Naive thymus-derived CD4-positive, alpha-beta T cell (primary cell): Measurements from ENCODE around the gene B3GALNT2. TPM values are rescaled to one million over a fixed set of nuclear protein-coding genes. Genes with fewer than 3 reads are reported as not detected.
A peak's percentile ranks its signal among the peaks of the same experiment; 100 is the strongest.
"Not testable (repeated sequence)": the region's sequence is repeated elsewhere in the genome, so short reads cannot be mapped to it uniquely, and the experiment has no call there.

Experiments
- ATAC-seq: fragments of 150-1000 bp; cut with Tn5 transposase; 2 replicates; pipeline ENCODE4 v1.10.0; 2021; ENCODE audit warnings: mild to moderate bottlenecking, moderate library complexity
- CTCF ChIA-PET: fragments of 350-600 bp; sonication (Branson Sonifier 250); formaldehyde crosslinking; loops from one replicate; lab custom pipeline; 2021; ENCODE audit warnings: antibody characterized with exemption; lab: Charles Lee
- POLR2A ChIA-PET: fragments of 350-600 bp; sonication (Branson Sonifier 250); formaldehyde crosslinking; loops from one replicate; lab custom pipeline; 2021; ENCODE audit warnings: antibody characterized with exemption, inconsistent platforms; lab: Charles Lee
- DNase-seq, 9 donors: peaks; one replicate each; pipeline versions ENCODE4 v3.0.0 to v3.0.0-alpha.2; 2020 to 2022; ENCODE audit warnings: mixed read lengths in 1 of 9
- H3K27ac ChIP-seq: one replicate; pipeline ENCODE4 v1.7.0; 2013; ENCODE audit warnings: mild to moderate bottlenecking, low read depth, low read length, moderate library complexity
- H3K27me3 ChIP-seq, 2 donors: one replicate each; pipeline ENCODE4 v1.7.0; 2013; ENCODE audit warnings: low read length in 2 of 2, mild to moderate bottlenecking in 2 of 2, moderate library complexity in 2 of 2; ENCODE audit not compliant: control insufficient read depth in 2 of 2, insufficient read depth in 2 of 2
- H3K36me3 ChIP-seq, 3 experiments: 1 replicate in 2 of 3; 2 replicates in 1 of 3; pipeline ENCODE4 v1.7.0; 2013; ENCODE audit warnings: low read length in 3 of 3, mild to moderate bottlenecking in 3 of 3, moderate library complexity in 1 of 3; ENCODE audit not compliant: insufficient read depth in 3 of 3, control insufficient read depth in 2 of 3
- H3K4me1 ChIP-seq, 2 donors: one replicate each; pipeline ENCODE4 v1.7.0; 2013; ENCODE audit warnings: low read length in 2 of 2, mild to moderate bottlenecking in 2 of 2, moderate library complexity in 1 of 2; ENCODE audit not compliant: control insufficient read depth in 2 of 2, insufficient read depth in 2 of 2
- H3K4me3 ChIP-seq: 2 replicates; pipeline ENCODE4 v1.7.0; 2013; ENCODE audit warnings: mild to moderate bottlenecking, low read length
- H3K9me3 ChIP-seq, 3 experiments: 1 replicate in 2 of 3; 2 replicates in 1 of 3; pipeline ENCODE4 v1.7.0; 2013; ENCODE audit warnings: low read length in 3 of 3; ENCODE audit not compliant: control insufficient read depth in 2 of 3
- H3K27ac Mint-ChIP-seq, 9 donors: one replicate each; pipeline ENCODE4 v1.8.0; 2020 to 2022; ENCODE audit warnings: mixed read lengths in 9 of 9, mild to moderate bottlenecking in 8 of 9, moderate library complexity in 5 of 9, inconsistent platforms in 2 of 9
- H3K27me3 Mint-ChIP-seq, 5 donors: one replicate each; pipeline ENCODE4 v1.8.0; 2021 to 2022; ENCODE audit warnings: mixed read lengths in 5 of 5, mild to moderate bottlenecking in 1 of 5
- H3K36me3 Mint-ChIP-seq, 5 donors: one replicate each; pipeline ENCODE4 v1.8.0; 2020 to 2022; ENCODE audit warnings: mixed read lengths in 5 of 5, mild to moderate bottlenecking in 3 of 5, inconsistent platforms in 1 of 5
- H3K4me1 Mint-ChIP-seq, 7 donors: one replicate each; pipeline ENCODE4 v1.8.0; 2020 to 2022; ENCODE audit warnings: mixed read lengths in 7 of 7, mild to moderate bottlenecking in 3 of 7, inconsistent platforms in 1 of 7
- H3K4me3 Mint-ChIP-seq, 10 donors: one replicate each; pipeline ENCODE4 v1.8.0; 2020 to 2022; ENCODE audit warnings: mild to moderate bottlenecking in 10 of 10, mixed read lengths in 10 of 10, moderate library complexity in 6 of 10, inconsistent platforms in 2 of 10
- H3K9me3 Mint-ChIP-seq, 11 donors: one replicate each; pipeline ENCODE4 v1.8.0; 2020 to 2022; ENCODE audit warnings: mixed read lengths in 11 of 11, mild to moderate bottlenecking in 4 of 11, inconsistent platforms in 1 of 11, moderate library complexity in 1 of 11
- intact Hi-C, 2 donors: fragments of 100-400 bp; cut with micrococcal nuclease; formaldehyde crosslinking; loops; one replicate each; pipeline ENCODE4 v1.15.1; 2023
- polyA plus RNA-seq, 2 donors: library from polyadenylated mRNA; unstranded; fragments of 300-500 nt; fragmentation: Illumina TruSeq; gene quantifications; one replicate each; pipeline ENCODE4 v1.2.3, GENCODE V29; 2021
- total RNA-seq, 6 experiments: library from RNA in 5 of 6; stranded (reverse) in 5 of 6; gene quantifications; 1 replicate in 5 of 6; 2 replicates in 1 of 6; pipeline ENCODE4 v1.2.3 and lab custom pipeline; 2021 to 2026

B3GALNT2 gene
- total RNA-seq (10 to 100 TPM in 1 of 5 experiments, 1 to 10 TPM in 4; 5.3 to 10.1 (median 8.9) TPM), polyA plus RNA-seq (1 to 10 TPM; 4.3 to 6.0 TPM), total RNA-seq (lab: John Stamatoyannopoulos, UW) (16.4 reads per million, percentile 46 among the genes with 10 or more reads in this experiment)

DNA sequence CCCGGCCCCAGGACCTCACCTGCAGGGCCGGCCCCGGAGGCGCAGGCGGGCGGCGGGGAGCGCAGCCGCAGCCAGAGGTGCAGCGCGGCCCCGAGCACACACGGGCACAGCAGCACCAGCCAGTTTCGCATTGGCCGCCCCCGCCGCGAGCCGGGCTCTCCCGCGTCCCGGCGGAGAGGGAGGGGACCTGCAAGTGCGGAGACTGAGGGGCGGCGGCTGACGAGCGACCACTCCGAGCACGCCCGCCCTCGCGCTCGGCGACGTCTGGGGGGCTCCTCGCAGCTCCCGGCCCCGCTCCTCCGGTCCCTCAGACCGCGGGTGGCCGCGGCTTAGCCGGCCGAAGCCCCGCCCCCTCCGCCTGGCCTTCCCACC is at the start of gene B3GALNT2:
B3GALNT2 (minus strand) TSS at position 331 of the 372 bp plus-strand sequence; CDS start at position 131, 200 bp downstream.
- CTCF ChIA-PET: interaction anchor here (0.5 to 1.3 kb wide), 5 partner anchors 9 to 337 kb away, joined by 3 to 4 read pairs (median 3); no protein-coding TSS in a partner anchor
- Histone ChIP-seq H3K27me3 (no peaks in the 10 kb centered on the region), H3K4me1 (peaks cover 0 to 9% of the 10 kb centered on the region in 2 donors), H3K27ac (peak within 1 kb of the TSS; percentile 90), H3K9me3 (no peaks in the 10 kb centered on the region), H3K4me3 (peak within 1 kb of the TSS; percentile 93), H3K36me3 (no peaks in the 10 kb centered on the region)
- no peaks in the 10 kb centered on the region for H3K9me3 Mint-ChIP-seq
- peak within 1 kb of the TSS; percentile 94 to 98 (median 97) for H3K27ac Mint-ChIP-seq
- DNase-seq (no peak), ATAC-seq (peak; percentile 56)
- POLR2A ChIA-PET: interaction anchor here (0.5 to 2.6 kb wide), 11 partner anchors 10 to 1131 kb away, joined by 3 to 10 read pairs (median 3); partner anchors contain the start of genes COA6, LYST and TOMM20
- peaks cover 0 to 3% (median 0%) of the 10 kb centered on the region in 5 donors for H3K36me3 Mint-ChIP-seq
- peak within 1 kb of the TSS; percentile 83 to 98 (median 96) for H3K4me3 Mint-ChIP-seq
- H3K27me3 Mint-ChIP-seq: peaks cover 0 to 4% (median 0%) of the 10 kb centered on the region in 5 donors
- intact Hi-C loops: loop anchor here (1.0 to 10.0 kb wide), 22 partner anchors 9 to 1291 kb away; partner anchors contain the start of genes COA6 (in 2 of the 2), RBM34 (in 2 of the 2), TARBP1 (in 2 of the 2) and TOMM20 (in 2 of the 2)
- peaks cover 4 to 28% (median 20%) of the 10 kb centered on the region in 7 donors for H3K4me1 Mint-ChIP-seq

DNA sequence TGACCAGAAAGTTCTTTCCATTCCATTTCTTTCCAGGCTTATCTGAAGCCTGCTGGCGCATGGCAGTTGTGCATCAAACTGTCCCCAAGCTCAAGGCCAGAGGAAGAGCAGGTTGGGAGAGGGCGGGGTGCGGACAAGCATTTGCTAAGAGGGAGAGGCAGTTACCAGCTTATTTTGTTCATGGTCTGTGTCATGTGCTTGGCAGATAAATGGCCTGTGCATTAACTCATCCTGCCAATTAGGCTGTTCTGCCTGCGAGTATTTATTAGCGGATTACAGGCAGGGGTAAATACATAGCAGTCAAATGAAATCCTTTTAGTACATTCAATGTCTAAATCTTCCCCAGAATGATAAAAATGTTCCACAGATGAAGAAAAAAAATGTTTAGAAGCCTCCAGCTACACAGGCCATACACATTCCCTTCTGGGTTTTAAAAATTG is 48.9 kb upstream of the B3GALNT2 start:
- ATAC-seq (no peak), DNase-seq (no peak)
- Mint-ChIP-seq H3K4me3 (no peak overlapping the region), H3K27ac (no peak overlapping the region), H3K4me1 (no peaks in the 10 kb centered on the region), H3K36me3 (peaks cover 0 to 4% (median 0%) of the 10 kb centered on the region in 5 donors), H3K27me3 (peaks cover 0 to 8% (median 0%) of the 10 kb centered on the region in 5 donors), H3K9me3 (peaks cover 0 to 2% (median 0%) of the 10 kb centered on the region in 11 donors)
- no peaks in the 10 kb centered on the region for H3K9me3 ChIP-seq
- H3K27ac ChIP-seq: no peak overlapping the region
- intact Hi-C loops: no loop called here
- POLR2A ChIA-PET: no interaction called here
- no peaks in the 10 kb centered on the region for H3K4me1 ChIP-seq
- H3K27me3 ChIP-seq: no peaks in the 10 kb centered on the region
- CTCF ChIA-PET: no interaction called here
- H3K4me3 ChIP-seq: no peak overlapping the region
- H3K36me3 ChIP-seq: no peaks in the 10 kb centered on the region

DNA sequence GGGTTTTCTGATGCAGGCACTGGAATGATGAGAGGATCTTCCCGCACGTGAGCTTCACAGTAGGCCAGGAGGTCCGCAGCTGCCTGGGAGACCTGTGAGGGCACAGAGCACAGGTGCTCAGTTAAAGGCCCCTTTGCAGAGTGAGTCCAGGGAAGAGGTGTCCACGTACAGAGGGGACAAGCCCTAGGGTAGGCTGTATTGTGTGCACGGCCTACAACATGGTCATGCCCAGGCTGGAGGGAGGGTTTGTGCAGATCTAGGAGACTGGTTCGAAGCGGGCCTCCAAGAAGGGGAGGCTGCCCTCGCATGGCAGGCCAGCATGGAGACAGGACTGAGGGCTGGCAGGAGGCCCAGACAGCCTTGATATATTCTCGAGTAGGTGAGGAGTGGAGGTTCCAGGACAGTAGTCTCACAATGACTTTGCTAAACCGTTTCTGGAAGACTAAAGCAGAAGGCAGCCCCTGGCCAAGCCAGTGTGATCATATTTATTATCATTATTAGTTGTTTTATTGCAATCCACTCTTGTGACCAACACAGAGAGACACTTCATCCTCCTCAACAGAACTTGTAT is 48.0 kb upstream of the B3GALNT2 start:
- ChIA-PET POLR2A (no interaction called here), CTCF (no interaction called here)
- Mint-ChIP-seq H3K9me3 (peaks cover 0 to 2% (median 0%) of the 10 kb centered on the region in 11 donors), H3K36me3 (peaks cover 0 to 4% (median 0%) of the 10 kb centered on the region in 5 donors), H3K4me1 (no peaks in the 10 kb centered on the region), H3K27ac (no peak overlapping the region), H3K27me3 (peaks cover 0 to 13% (median 0%) of the 10 kb centered on the region in 5 donors), H3K4me3 (no peak overlapping the region)
- Histone ChIP-seq H3K4me3 (no peak overlapping the region), H3K27me3 (no peaks in the 10 kb centered on the region), H3K27ac (no peak overlapping the region), H3K4me1 (no peaks in the 10 kb centered on the region), H3K36me3 (no peaks in the 10 kb centered on the region), H3K9me3 (no peaks in the 10 kb centered on the region)
- intact Hi-C loops: no loop called here
- DNase-seq: no peak
- ATAC-seq: no peak

DNA sequence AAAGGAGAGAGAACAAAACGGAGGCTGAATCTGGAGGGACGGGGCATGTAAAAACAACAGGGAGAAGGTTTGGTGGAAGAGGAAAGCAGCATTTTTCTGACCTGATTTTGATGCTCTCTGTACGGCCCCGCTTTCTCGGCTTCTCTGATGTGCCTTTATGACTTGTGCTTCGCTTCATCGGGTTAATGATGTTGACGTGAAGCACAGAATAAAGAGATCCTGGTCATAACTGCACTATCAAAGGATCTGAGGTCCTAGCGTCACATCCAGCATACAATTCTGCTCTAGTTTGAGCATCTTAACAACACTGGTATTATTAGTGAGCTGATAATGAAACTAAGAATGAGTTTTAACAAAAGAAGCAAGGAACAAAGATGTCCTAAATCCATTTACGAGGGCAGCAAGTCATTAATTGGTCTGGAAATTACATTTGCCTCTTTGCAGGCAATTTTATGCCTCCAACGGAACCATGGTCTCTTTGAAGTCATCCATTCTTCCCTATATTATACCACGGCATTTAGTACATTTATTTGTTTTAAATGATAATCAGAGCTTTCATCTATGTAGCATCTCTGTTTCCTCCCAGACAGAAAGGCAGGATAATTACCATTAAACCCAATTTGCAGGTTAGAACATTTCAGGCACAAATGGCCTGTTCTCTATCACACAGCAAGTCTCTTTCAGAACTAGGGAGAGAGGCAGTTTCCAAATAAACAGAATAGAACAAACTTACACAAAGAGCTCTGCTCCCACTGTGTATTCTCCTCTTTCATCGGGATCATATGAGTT is 45.3 kb upstream of the B3GALNT2 start:
- H3K4me1 Mint-ChIP-seq: no peaks in the 10 kb centered on the region
- ChIA-PET CTCF (no interaction called here), POLR2A (no interaction called here)
- ATAC-seq (no peak), DNase-seq (no peak)
- Histone ChIP-seq H3K27me3 (no peaks in the 10 kb centered on the region), H3K9me3 (no peaks in the 10 kb centered on the region), H3K4me1 (no peaks in the 10 kb centered on the region), H3K36me3 (no peaks in the 10 kb centered on the region), H3K27ac (no peak overlapping the region), H3K4me3 (no peak overlapping the region)
- no peak overlapping the region for H3K4me3 Mint-ChIP-seq
- H3K27ac Mint-ChIP-seq: no peak overlapping the region
- peaks cover 0 to under 1% (median 0%) of the 10 kb centered on the region in 5 donors for H3K36me3 Mint-ChIP-seq
- intact Hi-C loops: no loop called here
- H3K9me3 Mint-ChIP-seq: peaks cover 0 to 2% (median 0%) of the 10 kb centered on the region in 11 donors
- peaks cover 0 to 20% (median 0%) of the 10 kb centered on the region in 5 donors for H3K27me3 Mint-ChIP-seq

DNA sequence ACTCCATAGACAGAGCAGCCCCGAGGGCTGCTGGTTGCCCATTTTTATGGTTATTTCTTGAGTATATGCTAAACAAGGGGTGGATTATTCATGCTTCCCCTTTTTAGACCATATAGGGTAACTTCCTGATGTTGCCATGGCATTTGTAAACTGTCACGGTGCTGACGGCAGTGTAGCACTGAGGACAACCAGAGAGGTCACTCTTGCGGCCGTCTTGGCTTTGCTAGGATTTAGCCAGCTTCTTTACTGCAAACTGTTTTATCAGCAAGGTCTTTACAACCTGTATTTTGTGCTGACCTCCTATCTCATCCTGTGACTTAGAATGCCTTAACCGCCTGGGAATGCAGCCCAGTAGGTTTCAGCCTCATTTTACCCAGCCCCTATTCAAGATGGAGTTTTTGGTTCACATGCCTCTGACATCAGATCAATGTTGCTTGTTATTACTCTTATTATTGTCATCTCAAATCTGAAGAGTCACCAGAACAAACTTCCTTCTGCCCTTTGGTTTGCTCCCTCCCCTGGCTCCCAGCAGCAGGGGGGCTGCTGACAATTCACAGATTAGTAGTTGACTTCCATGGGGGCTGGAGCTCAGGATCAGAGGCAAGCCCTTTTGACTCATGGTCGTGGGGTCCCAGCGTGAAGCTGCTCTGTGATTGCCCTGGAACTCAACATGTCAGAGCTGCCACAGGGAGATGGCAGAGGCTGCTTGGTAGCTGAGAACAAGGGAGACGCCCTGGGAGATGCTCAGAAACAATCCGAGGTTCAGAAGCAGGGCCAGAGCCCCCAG is 42.3 kb upstream of the B3GALNT2 start:
- H3K36me3 Mint-ChIP-seq, H3K9me3 Mint-ChIP-seq, H3K4me3 Mint-ChIP-seq, CTCF ChIA-PET, H3K4me3 ChIP-seq, H3K4me1 ChIP-seq, intact Hi-C loops, H3K27me3 ChIP-seq, DNase-seq, H3K27ac Mint-ChIP-seq, H3K36me3 ChIP-seq, H3K9me3 ChIP-seq, H3K4me1 Mint-ChIP-seq, H3K27ac ChIP-seq: not testable (repeated sequence)
- H3K27me3 Mint-ChIP-seq: peaks cover 0 to 20% (median 4%) of the 10 kb centered on the region in 5 donors
- peak; percentile 70 for ATAC-seq
- POLR2A ChIA-PET: interaction anchor here (0.6 kb wide), 1 partner anchor 113 kb away, joined by 3 read pairs; no protein-coding TSS in a partner anchor

DNA sequence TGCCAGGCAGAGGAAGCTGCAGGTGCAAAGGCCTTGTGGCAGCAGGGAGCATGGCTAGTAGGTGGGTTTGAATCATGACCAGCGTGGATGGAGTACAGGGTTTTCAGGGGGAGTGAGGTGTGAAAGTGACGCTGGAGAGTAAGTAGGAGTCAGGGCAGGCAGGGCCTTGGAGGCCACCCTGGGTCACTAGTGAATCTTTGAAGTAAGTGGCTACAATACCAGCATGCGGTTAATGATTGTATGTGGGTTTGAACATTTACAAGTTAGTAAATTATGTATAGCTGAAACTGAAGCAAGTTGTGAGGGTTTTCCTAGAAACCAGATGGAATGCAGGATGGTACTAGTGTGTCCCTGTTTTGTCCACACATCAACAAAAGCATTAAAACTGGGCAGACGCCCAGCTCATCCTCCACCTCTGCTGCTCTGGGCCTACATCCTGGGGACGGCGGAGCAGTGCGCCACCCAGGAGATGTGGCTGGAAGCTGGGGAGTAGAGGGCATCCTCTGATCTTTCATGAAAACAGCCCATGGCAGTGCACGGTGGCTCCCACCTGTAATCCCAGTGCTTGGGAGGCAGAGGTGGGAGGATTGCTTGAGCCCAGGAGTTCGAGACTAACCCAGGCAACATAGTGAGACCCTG is 41.2 kb upstream of the B3GALNT2 start:
- no peak overlapping the region for H3K4me3 Mint-ChIP-seq
- no peaks in the 10 kb centered on the region for H3K36me3 Mint-ChIP-seq
- no peak for DNase-seq
- Histone ChIP-seq H3K4me1 (no peaks in the 10 kb centered on the region), H3K9me3 (no peaks in the 10 kb centered on the region), H3K27ac (no peak overlapping the region), H3K27me3 (no peaks in the 10 kb centered on the region), H3K36me3 (no peaks in the 10 kb centered on the region), H3K4me3 (no peak overlapping the region)
- intact Hi-C loops: no loop called here
- peak overlapping the region in 1 of 9 donors; percentile 31 for H3K27ac Mint-ChIP-seq
- POLR2A ChIA-PET: no interaction called here
- H3K9me3 Mint-ChIP-seq: peaks cover 0 to 2% (median 0%) of the 10 kb centered on the region in 11 donors
- ATAC-seq: no peak
- no peaks in the 10 kb centered on the region for H3K4me1 Mint-ChIP-seq
- CTCF ChIA-PET: no interaction called here
- H3K27me3 Mint-ChIP-seq: peaks cover 0 to 20% (median 4%) of the 10 kb centered on the region in 5 donors
